ENCODE measurements around the gene RAB44. TPM values are rescaled to one million over a fixed set of nuclear protein-coding genes. Genes with fewer than 3 reads are reported as not detected.
A peak's percentile ranks its signal among the peaks of the same experiment; 100 is the strongest.

The RAB44 gene
- polyA plus RNA-seq, 2 donors = 0.21 to 0.37 TPM

- H3K36me3 ChIP-seq (ENCODE audit: control insufficient read depth in 2 of 2, insufficient read depth in 2 of 2, low read length in 1 of 2) = no peaks in the 10 kb centered on the region
- no peaks in the 10 kb centered on the region for H3K27me3 ChIP-seq (ENCODE audit: control insufficient read depth in 1 of 2, insufficient read depth in 2 of 2, low read length in 2 of 2)
- WGBS, 2 donors = 52 to 62% methylated on average over 1 of the region's 1 CpG
- H3K27ac ChIP-seq (ENCODE audit: low read depth in 2 of 2, low read length in 1 of 2) = no peak overlapping the region
- no peaks in the 10 kb centered on the region for H3K9me3 ChIP-seq (ENCODE audit: control insufficient read depth in 2 of 2, insufficient read depth in 1 of 2, low read depth in 1 of 2, low read length in 1 of 2)
- no peak overlapping the region for H3K4me3 ChIP-seq (ENCODE audit: low read depth in 1 of 2, low read length in 2 of 2)
- H3K4me1 ChIP-seq (ENCODE audit: control insufficient read depth in 2 of 2, insufficient read depth in 2 of 2, low read length in 1 of 2) = peaks cover 0 to 19% of the 10 kb centered on the region in 2 donors
These were observed 39.6 kb upstream of the RAB44 start for GRCh38 chr6:36657942-36658544.

- H3K27ac ChIP-seq (ENCODE audit: low read depth in 2 of 2, low read length in 1 of 2) = no peak overlapping the region
- 42 to 64% methylated on average over 1 of the region's 1 CpG for WGBS, 2 donors
These were observed 38.4 kb upstream of the RAB44 start for GRCh38 chr6:36659271-36659670.

GRCh38 chr6:36660771-36661471, 36.7 kb upstream of the RAB44 start:
- Histone ChIP-seq H3K27ac (ENCODE audit: low read depth in 2 of 2, low read length in 1 of 2) (no peak overlapping the region), H3K27me3 (ENCODE audit: control insufficient read depth in 1 of 2, insufficient read depth in 2 of 2, low read length in 2 of 2) (no peaks in the 10 kb centered on the region), H3K9me3 (ENCODE audit: control insufficient read depth in 2 of 2, insufficient read depth in 1 of 2, low read depth in 1 of 2, low read length in 1 of 2) (no peaks in the 10 kb centered on the region), H3K36me3 (ENCODE audit: control insufficient read depth in 2 of 2, insufficient read depth in 2 of 2, low read length in 1 of 2) (no peaks in the 10 kb centered on the region), H3K4me3 (ENCODE audit: low read depth in 1 of 2, low read length in 2 of 2) (peak overlapping the region in 1 of 2 donors; percentile 0), H3K4me1 (ENCODE audit: control insufficient read depth in 2 of 2, insufficient read depth in 2 of 2, low read length in 1 of 2) (peaks cover 0 to 22% of the 10 kb centered on the region in 2 donors)
- WGBS, 2 donors = 17 to 22% methylated on average over 44 of the region's 44 CpGs

More at GRCh38 chr6:36659271-36659670, 38.4 kb upstream of the RAB44 start:
- Histone ChIP-seq H3K4me1 (ENCODE audit: control insufficient read depth in 2 of 2, insufficient read depth in 2 of 2, low read length in 1 of 2) (peaks cover 0 to 22% of the 10 kb centered on the region in 2 donors), H3K9me3 (ENCODE audit: control insufficient read depth in 2 of 2, insufficient read depth in 1 of 2, low read depth in 1 of 2, low read length in 1 of 2) (no peaks in the 10 kb centered on the region), H3K27me3 (ENCODE audit: control insufficient read depth in 1 of 2, insufficient read depth in 2 of 2, low read length in 2 of 2) (no peaks in the 10 kb centered on the region), H3K4me3 (ENCODE audit: low read depth in 1 of 2, low read length in 2 of 2) (no peak overlapping the region), H3K36me3 (ENCODE audit: control insufficient read depth in 2 of 2, insufficient read depth in 2 of 2, low read length in 1 of 2) (no peaks in the 10 kb centered on the region)

- no peaks in the 10 kb centered on the region for H3K27me3 ChIP-seq (ENCODE audit: control insufficient read depth in 1 of 2, insufficient read depth in 2 of 2, low read length in 2 of 2)
- H3K4me3 ChIP-seq (ENCODE audit: low read depth in 1 of 2, low read length in 2 of 2) = no peak overlapping the region
- H3K9me3 ChIP-seq (ENCODE audit: control insufficient read depth in 2 of 2, insufficient read depth in 1 of 2, low read depth in 1 of 2, low read length in 1 of 2) = no peaks in the 10 kb centered on the region
- H3K27ac ChIP-seq (ENCODE audit: low read depth in 2 of 2, low read length in 1 of 2) = peak overlapping the region; percentile 17 to 76
- H3K36me3 ChIP-seq (ENCODE audit: control insufficient read depth in 2 of 2, insufficient read depth in 2 of 2, low read length in 1 of 2) = no peaks in the 10 kb centered on the region
- 61 to 68% methylated on average over 5 of the region's 5 CpGs for WGBS, 2 donors
- H3K4me1 ChIP-seq (ENCODE audit: control insufficient read depth in 2 of 2, insufficient read depth in 2 of 2, low read length in 1 of 2) = peaks cover 2 to 27% of the 10 kb centered on the region in 2 donors
These were observed 35.2 kb upstream of the RAB44 start for GRCh38 chr6:36662380-36662779.

- no peaks in the 10 kb centered on the region for H3K9me3 ChIP-seq (ENCODE audit: control insufficient read depth in 2 of 2, insufficient read depth in 1 of 2, low read depth in 1 of 2, low read length in 1 of 2)
- H3K4me1 ChIP-seq (ENCODE audit: control insufficient read depth in 2 of 2, insufficient read depth in 2 of 2, low read length in 1 of 2) = peaks cover 2 to 27% of the 10 kb centered on the region in 2 donors
- no peaks in the 10 kb centered on the region for H3K36me3 ChIP-seq (ENCODE audit: control insufficient read depth in 2 of 2, insufficient read depth in 2 of 2, low read length in 1 of 2)
- no peaks in the 10 kb centered on the region for H3K27me3 ChIP-seq (ENCODE audit: control insufficient read depth in 1 of 2, insufficient read depth in 2 of 2, low read length in 2 of 2)
- WGBS, 2 donors = 40 to 46% methylated on average over 6 of the region's 6 CpGs
- H3K4me3 ChIP-seq (ENCODE audit: low read depth in 1 of 2, low read length in 2 of 2) = no peak overlapping the region
- peak overlapping the region; percentile 17 to 76 for H3K27ac ChIP-seq (ENCODE audit: low read depth in 2 of 2, low read length in 1 of 2)
These were observed 34.8 kb upstream of the RAB44 start for GRCh38 chr6:36662827-36663256.

GRCh38 chr6:36663504-36664446, 33.9 kb upstream of the RAB44 start:
- Histone ChIP-seq H3K4me1 (ENCODE audit: control insufficient read depth in 2 of 2, insufficient read depth in 2 of 2, low read length in 1 of 2) (peaks cover 2 to 27% of the 10 kb centered on the region in 2 donors), H3K4me3 (ENCODE audit: low read depth in 1 of 2, low read length in 2 of 2) (no peak overlapping the region), H3K27ac (ENCODE audit: low read depth in 2 of 2, low read length in 1 of 2) (no peak overlapping the region), H3K9me3 (ENCODE audit: control insufficient read depth in 2 of 2, insufficient read depth in 1 of 2, low read depth in 1 of 2, low read length in 1 of 2) (no peaks in the 10 kb centered on the region), H3K27me3 (ENCODE audit: control insufficient read depth in 1 of 2, insufficient read depth in 2 of 2, low read length in 2 of 2) (no peaks in the 10 kb centered on the region), H3K36me3 (ENCODE audit: control insufficient read depth in 2 of 2, insufficient read depth in 2 of 2, low read length in 1 of 2) (no peaks in the 10 kb centered on the region)
- 66% methylated on average over 4 of the region's 4 CpGs for WGBS, 2 donors

- H3K27me3 ChIP-seq (ENCODE audit: control insufficient read depth in 1 of 2, insufficient read depth in 2 of 2, low read length in 2 of 2) = no peaks in the 10 kb centered on the region
- no peaks in the 10 kb centered on the region for H3K9me3 ChIP-seq (ENCODE audit: control insufficient read depth in 2 of 2, insufficient read depth in 1 of 2, low read depth in 1 of 2, low read length in 1 of 2)
- WGBS, 2 donors = 88 to 89% methylated on average over 4 of the region's 4 CpGs
- no peaks in the 10 kb centered on the region for H3K36me3 ChIP-seq (ENCODE audit: control insufficient read depth in 2 of 2, insufficient read depth in 2 of 2, low read length in 1 of 2)
- no peak overlapping the region for H3K4me3 ChIP-seq (ENCODE audit: low read depth in 1 of 2, low read length in 2 of 2)
- peaks cover 2 to 23% of the 10 kb centered on the region in 2 donors for H3K4me1 ChIP-seq (ENCODE audit: control insufficient read depth in 2 of 2, insufficient read depth in 2 of 2, low read length in 1 of 2)
- H3K27ac ChIP-seq (ENCODE audit: low read depth in 2 of 2, low read length in 1 of 2) = no peak overlapping the region
These were observed 32.4 kb upstream of the RAB44 start for GRCh38 chr6:36665180-36665579.

- H3K4me3 ChIP-seq (ENCODE audit: low read depth in 1 of 2, low read length in 2 of 2) = no peak overlapping the region
- no peak overlapping the region for H3K27ac ChIP-seq (ENCODE audit: low read depth in 2 of 2, low read length in 1 of 2)
These were observed 31.3 kb upstream of the RAB44 start for GRCh38 chr6:36666287-36666686.

GRCh38 chr6:36666826-36667591, 30.6 kb upstream of the RAB44 start:
- Histone ChIP-seq H3K36me3 (ENCODE audit: control insufficient read depth in 2 of 2, insufficient read depth in 2 of 2, low read length in 1 of 2) (no peaks in the 10 kb centered on the region), H3K27ac (ENCODE audit: low read depth in 2 of 2, low read length in 1 of 2) (peak overlapping the region; percentile 50 to 68), H3K27me3 (ENCODE audit: control insufficient read depth in 1 of 2, insufficient read depth in 2 of 2, low read length in 2 of 2) (no peaks in the 10 kb centered on the region), H3K4me3 (ENCODE audit: low read depth in 1 of 2, low read length in 2 of 2) (no peak overlapping the region), H3K9me3 (ENCODE audit: control insufficient read depth in 2 of 2, insufficient read depth in 1 of 2, low read depth in 1 of 2, low read length in 1 of 2) (no peaks in the 10 kb centered on the region), H3K4me1 (ENCODE audit: control insufficient read depth in 2 of 2, insufficient read depth in 2 of 2, low read length in 1 of 2) (peaks cover 2 to 13% of the 10 kb centered on the region in 2 donors)
- WGBS, 2 donors = 42 to 44% methylated on average over 9 of the region's 9 CpGs

More at GRCh38 chr6:36666287-36666686, 31.3 kb upstream of the RAB44 start:
- no peaks in the 10 kb centered on the region for H3K9me3 ChIP-seq (ENCODE audit: control insufficient read depth in 2 of 2, insufficient read depth in 1 of 2, low read depth in 1 of 2, low read length in 1 of 2)
- WGBS, 2 donors = 90 to 95% methylated on average over 2 of the region's 2 CpGs
- H3K4me1 ChIP-seq (ENCODE audit: control insufficient read depth in 2 of 2, insufficient read depth in 2 of 2, low read length in 1 of 2) = peaks cover 2 to 18% of the 10 kb centered on the region in 2 donors
- H3K36me3 ChIP-seq (ENCODE audit: control insufficient read depth in 2 of 2, insufficient read depth in 2 of 2, low read length in 1 of 2) = no peaks in the 10 kb centered on the region
- no peaks in the 10 kb centered on the region for H3K27me3 ChIP-seq (ENCODE audit: control insufficient read depth in 1 of 2, insufficient read depth in 2 of 2, low read length in 2 of 2)
